Bone marrow (tissue), 2 donors: Measurements from ENCODE around the gene MAOB.

ENCODE experiments used
- DNase-seq, 2 donors: peaks; one replicate each; lab custom pipeline; 2025; lab: John Stamatoyannopoulos, UW

The MAOB gene

DNA sequence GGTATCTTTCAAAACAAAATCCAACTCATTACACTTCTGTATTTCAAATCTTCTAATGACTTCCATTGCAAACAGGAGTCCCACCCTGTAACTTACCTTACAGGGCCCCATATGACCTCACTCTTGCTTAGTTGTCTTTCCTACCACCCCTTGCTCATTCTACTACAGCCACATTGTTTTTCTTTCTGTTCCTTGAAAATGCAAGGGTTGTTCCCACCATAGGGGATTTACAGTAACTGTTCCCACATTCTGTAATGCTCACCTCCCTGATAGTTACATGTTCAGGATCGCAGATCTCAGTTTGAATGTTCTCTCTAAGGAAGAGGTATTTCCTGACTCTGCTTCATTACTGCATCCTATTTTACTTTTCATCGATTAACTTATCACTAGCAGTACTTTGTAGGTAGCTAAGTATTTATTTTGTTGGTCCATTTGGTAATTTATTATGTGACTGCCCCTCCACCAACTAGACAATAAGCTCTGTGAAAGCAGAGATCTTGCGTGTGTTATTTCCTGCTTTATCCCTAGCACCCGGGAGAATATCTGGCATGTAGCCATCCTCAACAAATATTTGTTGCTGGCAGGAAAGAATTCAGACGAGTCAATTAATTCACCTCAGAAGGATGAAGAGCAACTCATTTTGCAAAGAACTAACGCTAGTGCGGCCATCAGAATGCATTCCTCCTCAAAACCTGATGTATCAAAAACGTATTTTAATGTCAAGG is 21.4 kb downstream of the MAOB start:
- no peak for DNase-seq

DNA sequence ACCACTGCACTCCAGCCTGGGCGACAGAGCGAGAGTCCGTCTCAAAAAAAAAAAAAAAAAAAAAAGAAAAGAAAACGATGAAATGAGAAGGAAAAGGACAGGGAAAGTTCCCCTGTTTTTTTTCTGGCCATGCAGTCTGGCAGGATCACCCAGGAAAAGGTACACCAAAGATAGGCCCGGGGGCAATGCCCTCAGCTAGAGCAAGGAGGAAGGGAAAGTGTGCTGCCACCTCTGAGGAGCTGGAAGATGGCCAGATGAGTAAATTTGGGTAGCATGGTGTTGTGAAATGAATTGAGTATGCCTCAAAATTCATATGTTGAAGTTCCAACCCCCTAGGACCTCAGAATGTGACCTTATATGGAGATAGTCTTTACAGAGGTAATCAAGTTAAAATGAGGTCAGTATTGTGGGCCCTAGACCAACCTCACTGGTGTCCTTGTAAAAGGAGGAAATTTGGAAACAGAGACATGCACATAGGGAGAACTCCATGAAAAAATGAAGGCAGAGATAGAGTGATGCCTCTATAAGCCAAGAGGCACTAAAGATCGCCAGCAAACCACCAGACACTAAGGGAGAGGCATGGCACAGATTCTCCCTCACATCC is 28.9 kb downstream of the MAOB start:
- DNase-seq, result no peak

DNA sequence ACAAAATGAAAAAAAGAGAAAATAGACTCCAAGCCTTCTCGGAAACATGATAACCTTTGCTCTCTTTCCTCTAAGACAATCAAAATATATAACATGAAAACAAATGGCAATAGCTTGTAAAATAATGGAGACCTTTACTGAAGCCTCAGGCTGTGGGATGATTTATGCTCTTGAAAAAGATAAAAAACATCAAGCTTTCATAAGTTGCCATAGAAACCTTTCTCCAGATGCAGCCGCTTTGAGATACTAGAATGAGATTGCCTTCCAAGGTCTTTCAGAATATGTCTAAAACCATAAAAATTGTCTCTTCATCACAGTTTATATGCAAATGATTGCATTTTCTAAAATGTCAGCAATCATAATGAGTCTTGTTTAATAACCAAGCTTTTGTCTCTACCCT is 31.6 kb downstream of the MAOB start:
- DNase-seq, result no peak

DNA sequence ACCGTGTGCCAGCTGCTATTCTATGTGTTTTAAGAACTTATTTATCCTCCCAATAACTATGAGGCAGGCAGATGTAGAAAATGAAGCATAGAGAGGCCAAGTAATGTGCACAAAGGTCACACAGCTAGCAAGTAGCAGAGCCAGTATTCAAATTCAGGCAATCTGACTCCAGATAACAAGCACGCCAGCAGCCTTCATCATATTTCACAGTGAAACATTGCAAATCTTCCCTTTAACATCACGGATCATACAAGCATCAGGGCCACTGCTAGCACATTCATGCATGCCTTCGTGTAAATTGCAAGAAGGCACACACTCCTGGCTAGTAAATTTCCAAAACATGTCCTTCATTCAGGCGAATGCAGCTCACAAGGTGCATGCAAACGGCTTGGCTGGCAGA is 33.1 kb downstream of the MAOB start:
- DNase-seq, result no peak

DNA sequence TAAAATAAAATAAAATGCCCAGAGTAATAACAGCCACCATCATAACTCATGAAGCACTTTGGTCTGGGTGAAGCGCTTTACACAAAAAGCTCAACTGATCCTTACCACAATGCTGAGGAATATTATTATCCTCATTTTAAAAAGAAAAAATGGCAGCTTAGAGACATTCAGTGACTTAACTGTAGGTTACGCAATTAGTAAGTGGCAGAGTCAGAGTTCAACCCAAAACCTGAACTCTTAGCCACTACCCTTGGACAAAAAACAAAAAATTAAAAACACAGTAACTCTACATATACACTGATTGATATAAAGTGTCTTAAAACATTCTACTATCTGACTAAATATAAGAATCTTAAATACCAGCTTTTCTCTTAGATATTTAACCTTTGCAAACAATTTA is 34.9 kb downstream of the MAOB start:
- no peak for DNase-seq

DNA sequence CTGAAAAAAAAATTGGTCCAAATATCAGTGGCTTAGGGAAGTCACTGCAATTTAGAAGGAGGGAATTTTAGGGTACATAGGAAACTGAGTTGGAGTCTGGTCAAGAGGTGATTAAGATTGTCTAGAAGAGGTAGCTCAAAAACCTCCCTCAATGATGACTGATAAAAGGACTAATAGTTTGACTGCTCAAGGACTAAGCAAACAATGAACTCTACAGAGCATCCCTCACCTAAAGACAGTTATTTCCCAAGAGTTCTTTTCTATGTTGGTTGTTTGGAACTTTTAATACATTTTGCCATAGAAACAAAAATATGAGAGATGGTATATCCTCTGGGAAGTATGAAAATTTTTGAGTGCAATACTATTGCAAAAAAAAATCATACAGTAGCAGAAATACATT is 35.7 kb downstream of the MAOB start:
- DNase-seq, result no peak

DNA sequence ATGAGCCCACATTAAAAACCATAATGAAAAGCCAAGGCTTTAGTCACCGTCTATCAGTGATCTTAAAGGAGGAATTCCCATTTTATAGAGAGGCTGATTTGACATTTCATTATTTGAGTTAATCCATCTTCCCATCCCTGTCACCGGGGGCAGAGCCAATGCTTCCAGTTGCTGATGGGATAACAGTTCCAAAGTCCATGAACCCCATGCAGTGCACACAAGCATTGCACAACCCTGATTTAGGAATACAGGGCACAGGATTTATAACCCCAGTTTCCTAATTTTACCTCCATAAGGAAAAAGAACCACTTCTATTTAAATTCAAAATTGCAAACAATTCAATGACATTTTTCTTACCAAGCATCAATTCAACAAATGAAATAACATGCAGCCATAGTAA is 36.5 kb downstream of the MAOB start:
- DNase-seq, result no peak

DNA sequence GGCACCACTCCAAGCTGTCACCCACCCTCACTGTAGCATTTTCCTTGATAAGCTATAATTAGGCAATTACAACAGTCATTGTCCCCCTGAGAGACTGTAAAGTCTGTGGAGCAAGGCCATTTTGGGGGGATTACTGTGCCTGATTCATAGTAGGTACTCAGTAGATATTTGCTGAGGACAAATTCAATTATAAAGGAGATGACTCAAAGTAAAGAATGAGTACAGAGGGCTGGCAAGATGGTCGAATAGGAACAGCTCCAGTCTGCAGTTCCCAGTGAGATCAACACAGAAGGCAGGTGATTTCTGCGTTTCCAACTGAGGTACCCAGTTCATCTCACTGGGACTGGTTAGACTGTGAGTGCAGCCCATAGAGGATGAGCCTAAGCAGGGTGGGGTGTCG is 42.0 kb downstream of the MAOB start:
- DNase-seq, result no peak

DNA sequence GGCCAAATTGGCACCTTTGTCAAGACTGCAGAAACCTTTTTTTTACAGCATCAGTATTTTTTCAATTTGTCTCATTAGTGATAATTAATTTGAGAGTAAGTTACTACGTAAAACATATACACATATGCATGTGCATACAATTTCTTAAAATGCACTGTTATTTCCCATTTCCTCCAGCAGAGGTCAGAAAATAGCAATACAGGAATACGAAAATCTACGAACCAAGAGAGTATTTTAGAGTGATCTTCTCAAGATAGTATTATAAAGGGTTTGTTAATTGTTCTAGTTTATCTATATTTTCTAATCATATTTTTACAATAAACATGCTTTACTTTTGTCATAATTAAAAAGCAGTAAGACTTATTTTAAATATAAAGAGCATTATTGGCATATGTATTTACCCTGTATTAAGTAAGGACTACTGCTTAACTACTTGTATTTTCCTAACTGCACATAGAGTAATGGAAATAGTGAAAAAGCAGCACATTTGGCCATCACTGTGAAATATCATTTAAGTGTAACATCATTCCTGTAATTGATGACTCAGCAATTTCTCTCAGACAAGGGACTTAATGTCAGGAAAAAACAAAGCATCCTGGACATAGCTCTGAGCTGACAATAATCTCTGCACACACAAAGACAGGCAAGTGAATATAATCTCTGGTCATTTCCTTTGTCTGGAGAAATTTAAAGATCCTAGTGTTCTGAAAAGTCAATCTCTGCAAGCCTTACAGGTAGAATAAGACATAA is 45.6 kb downstream of the MAOB start:
- DNase-seq, result no peak

DNA sequence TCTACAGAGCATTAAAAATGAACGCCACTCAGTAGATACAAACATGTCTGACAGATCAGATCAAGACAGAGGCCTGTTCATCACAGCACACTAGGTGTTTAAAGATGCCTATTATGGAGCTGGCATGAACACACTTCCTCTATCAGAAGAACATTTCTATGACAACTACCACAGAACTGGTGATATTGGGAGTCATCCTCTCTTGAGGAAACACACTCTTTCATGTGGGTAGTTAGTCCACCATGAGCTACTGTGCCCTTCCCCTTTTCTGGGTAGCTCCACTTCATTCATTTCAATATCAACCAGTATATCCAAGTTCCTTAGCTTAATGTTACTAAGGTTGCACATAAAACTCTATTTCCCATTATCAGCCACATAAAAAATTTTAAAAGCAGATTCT is 46.7 kb downstream of the MAOB start:
- DNase-seq, result no peak

DNA sequence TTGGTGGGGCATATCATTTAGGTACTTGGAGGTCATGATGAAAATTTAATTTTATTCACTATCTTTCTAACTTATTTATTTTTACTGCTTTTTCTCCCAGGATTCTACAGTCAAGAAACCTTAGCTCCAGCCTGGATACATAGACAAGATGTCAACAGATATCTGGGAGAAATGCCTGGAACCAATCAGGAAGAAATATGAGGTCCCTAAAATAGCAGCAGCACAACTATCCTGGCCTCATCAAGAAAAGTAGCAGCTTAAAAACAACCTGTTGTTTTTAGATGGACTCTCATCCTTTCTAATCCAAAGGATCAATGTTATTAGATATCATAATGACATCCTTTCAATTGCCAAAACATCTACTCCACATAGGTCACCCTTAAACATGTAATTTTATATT is 54.5 kb downstream of the MAOB start:
- no peak for DNase-seq

DNA sequence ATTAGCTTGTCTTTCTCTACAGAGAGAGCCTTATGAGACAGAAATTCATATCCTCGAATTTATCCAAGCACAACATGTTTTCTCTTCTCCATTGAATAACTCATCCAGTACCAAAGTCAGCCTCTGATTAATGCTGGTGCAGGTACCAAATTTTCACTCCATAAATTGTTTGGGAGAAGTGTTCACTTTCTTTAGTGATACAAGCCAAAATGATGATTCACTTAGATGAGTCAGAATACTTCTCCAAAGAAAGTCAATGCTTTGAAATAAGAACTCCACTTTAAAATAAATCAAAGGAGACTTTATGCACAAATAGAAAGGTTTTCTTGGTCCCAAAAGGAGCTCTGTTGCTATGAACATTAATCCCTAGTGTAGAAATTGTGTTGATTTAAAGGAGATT is 60.2 kb downstream of the MAOB start:
- no peak for DNase-seq

DNA sequence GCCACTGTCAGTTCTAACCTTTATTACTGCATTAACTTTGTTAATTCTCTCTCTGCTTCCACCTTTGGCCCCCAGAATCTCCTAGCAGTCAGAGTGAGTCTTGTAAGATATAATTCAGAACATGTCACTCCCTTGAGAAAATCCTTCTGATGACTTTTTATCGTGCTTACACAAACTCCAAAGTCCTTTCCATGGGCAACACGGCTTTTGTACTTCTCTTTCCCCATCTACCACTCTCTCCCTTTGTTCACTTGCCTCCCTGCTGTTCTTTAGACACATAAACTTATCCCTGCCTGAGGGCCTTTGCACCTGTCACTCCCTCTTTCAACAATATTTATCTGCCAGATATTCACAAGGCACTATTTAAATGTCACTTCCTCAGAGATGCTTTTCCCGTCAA is 64.8 kb downstream of the MAOB start:
- DNase-seq, result no peak

DNA sequence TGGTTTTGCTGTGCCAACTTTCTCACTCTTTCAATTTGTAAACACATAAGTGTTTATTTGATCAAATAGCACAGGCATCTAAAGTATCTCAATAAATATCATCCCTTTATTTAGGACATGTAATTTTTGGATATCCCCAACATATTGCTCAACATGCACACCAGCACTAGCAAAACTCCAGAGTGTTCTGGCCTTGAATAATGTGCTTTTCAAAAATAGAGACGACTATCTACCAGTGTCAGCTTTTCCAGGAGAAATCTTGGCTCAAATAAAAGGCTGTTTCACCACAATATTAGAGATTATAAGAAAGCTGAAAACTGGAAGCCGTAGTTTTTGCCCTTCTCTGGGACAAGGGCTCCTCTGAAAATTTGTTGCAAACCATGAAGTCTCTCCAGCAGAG is 67.0 kb downstream of the MAOB start:
- no peak for DNase-seq

DNA sequence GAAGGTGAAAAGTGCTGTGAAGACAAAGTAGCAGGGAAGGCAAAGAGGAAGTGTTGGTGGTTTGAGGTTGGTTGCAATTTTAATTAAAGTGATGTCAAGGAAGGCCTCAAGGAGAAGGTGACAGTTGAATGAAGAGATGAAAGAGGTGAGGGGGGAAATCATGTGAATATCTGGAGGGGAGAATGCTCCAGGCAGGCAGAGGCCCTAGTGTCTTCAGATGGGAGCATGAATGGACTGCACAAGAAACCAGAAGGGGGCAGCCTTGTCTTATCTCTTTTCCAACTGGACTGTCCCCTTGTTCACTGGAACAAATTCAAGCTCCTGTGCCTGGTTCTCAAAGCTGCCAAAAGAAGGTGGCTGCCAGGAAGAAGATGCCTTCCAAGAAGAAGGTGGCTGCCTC is 68.4 kb downstream of the MAOB start:
- no peak for DNase-seq

DNA sequence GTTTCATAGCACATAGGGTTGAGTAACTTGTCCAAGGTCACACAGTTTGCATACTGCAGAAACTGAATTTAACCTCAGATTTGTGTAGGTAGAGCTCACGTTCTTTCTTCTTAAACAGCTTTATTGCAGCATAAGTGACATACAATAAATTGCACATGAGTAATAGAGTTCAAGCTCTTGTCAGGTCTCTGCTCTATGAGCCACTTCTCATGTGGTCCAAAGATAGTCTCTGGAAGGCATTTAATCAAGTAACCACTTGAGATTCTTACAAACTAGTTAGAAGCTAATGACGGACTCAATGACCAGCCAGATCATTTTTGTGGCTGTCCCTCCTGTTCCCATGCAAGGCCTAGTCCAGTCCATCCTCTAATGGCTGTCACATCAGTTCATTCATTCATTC is 68.9 kb downstream of the MAOB start:
- DNase-seq, result no peak

DNA sequence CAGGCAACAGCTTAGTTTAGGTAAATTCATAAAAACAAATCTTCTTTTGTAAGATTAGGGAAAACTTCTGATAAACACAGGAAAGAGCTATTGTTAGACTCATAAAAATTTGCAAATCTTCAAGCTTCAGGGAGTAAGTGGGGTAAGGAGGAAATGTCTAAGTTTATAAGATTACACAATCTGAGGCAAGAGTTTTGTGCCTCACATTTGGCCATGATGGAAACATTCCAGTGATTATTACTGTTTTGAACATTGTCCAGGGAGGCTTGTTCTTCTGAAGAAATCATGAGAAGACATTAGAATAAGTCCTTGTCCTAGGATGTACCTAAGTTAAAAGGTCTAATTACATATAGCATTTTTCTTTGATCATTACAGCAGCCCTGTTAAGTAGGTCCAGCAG is 72.8 kb downstream of the MAOB start:
- no peak for DNase-seq

DNA sequence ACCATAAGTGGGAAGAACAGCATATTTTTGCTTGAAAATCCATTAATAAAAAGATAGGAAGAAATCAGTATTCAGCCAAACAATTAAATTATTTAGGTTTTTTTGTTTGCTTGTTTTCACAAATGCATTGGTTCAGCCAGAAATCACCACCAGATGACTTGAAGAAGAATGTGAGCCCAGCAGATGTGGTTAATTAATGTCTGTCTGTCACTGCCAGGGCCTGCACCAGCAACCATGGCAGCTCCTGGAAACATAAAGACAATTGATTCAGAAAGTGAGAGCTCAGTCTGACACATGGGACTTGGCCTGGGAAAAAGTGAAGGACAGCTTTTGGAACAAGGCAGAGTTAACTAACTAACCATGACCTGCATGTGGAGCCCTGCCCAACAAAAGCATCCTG is 74.0 kb downstream of the MAOB start:
- no peak for DNase-seq

DNA sequence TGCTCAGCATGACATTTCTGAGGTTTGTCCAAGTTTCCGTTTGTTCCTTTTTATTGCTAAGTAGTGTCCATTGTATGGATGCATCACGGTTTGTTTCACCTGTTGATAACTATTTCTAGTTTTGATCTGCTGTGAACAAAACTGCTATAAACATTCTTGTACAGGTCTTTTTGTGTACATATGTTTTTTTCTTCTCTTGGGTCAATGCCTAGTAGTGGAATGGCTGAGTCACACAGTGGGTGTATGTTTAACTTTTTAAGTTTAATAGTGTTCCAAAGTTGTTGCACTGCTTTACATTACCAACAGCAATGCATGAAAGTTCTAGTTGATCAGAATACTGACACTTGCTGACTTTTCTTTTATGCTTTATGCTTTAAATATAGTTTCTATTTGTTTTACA is 76.7 kb downstream of the MAOB start:
- no peak for DNase-seq

DNA sequence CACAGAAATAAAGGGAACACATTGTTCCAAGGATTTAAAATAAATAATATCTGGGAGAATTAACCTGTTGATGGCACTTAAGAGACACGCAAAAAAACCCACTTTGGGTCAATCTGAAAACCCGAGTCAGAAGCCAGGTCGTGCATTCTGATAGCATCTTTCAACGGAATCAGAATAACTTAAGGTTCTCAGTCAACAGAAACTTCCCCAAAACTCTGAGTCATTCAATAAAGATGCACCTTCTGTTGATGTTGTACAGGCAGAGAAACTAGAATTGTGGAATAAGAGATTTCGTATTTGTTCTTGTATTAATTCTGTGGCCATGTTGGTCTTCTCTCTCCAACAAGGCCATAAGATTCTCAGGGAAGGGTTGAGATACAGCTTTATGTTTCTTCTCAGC is 78.2 kb downstream of the MAOB start:
- DNase-seq, result no peak

DNA sequence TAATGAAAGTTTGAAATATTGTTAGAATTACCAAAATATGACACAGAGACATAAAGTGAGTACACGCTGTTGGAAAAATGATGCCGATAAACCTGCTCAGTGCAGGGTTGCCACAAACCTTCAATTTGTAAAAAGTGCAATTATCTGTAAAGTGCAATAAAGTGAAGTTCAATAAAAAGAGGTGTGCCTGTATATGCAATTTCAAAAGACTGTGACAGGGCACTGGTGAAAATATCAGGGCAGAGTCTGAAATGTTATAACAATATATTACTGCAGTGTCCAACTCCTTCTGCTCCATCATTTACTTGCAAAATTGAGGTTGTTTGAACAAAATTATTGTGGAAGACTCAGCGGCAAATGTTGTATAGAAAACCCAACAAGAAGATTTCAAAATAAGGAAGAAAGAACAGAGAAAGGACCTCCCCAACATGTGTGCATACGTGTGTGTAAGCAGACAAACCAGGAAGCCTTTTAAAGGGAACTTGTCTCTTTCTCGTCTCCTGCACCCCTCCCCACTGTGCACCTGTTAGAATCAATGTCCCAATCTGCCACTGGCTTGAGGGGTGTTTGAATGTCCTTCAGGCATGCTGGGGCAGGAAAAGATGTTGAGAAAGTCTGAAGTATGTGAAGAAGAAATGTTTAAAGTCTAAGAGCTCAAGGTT is 96.2 kb downstream of the MAOB start:
- no peak for DNase-seq

DNA sequence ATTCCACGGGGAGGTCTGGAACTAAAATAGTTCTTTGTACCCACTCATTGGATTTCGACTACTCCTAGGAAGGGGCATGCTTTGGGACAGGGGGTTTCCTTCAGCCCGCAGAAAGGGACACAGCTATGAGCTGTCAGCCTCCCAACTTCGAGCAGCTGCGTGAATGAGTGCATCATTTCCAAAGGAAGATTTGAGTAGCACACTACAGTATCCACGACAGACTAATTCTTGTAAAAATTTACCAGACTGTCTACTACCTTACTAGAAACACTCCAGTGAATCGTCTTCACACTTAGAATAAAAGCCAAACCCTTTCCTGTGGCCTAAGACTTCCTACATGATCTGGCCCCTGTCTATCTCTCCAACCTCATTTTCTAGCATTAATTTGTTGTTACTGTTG is 124.2 kb downstream of the MAOB start:
- no peak for DNase-seq

DNA sequence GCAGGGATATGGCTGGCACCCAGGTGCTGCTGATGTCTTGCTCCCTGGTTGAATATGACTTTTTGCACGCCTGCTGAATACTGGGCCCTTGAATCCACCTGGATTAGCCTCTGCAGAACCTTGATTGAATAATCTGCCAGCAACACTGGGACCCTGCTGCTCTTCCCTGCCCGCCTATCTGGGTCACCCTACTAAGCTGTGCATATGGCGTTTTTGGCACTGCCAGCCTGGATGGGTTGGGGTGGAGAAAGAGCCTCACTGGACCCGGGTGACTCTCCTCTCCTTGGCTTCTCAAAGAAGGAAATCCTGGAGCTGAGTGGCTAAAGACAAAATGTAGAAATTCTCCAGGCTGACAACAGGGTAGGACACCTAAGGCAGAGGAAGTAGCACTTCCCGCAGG is 126.2 kb downstream of the MAOB start:
- DNase-seq, result no peak
